GM19238 (cell line): ENCODE data around the gene GRIP1.

Source experiments
- DNase-seq: peaks from one replicate; pipeline ENCODE4 v3.0.0; 2011; ENCODE audit warnings: low spot score; ENCODE audit not compliant: insufficient read length

GRIP1 gene

GRCh38 chr12:66653796-66654195 lies 25.1 kb downstream of the GRIP1 start:
- no peak for DNase-seq

GRCh38 chr12:66648033-66648735 lies 30.7 kb downstream of the GRIP1 start:
- DNase-seq: no peak

- no peak for DNase-seq
These were observed 31.7 kb downstream of the GRIP1 start for GRCh38 chr12:66647034-66647691.

GRCh38 chr12:66644151-66644550 lies 34.7 kb downstream of the GRIP1 start:
- no peak for DNase-seq

- no peak for DNase-seq
These were observed 38.0 kb downstream of the GRIP1 start for GRCh38 chr12:66640691-66641460.

- DNase-seq: no peak
These were observed 40.2 kb downstream of the GRIP1 start for GRCh38 chr12:66638666-66639065.

GRCh38 chr12:66637699-66638301 lies 41.1 kb downstream of the GRIP1 start:
- DNase-seq: no peak

- DNase-seq: no peak
These were observed 42.1 kb downstream of the GRIP1 start for GRCh38 chr12:66636771-66637170.

GRCh38 chr12:66633676-66634075 lies 45.2 kb downstream of the GRIP1 start:
- DNase-seq: no peak

- no peak for DNase-seq
These were observed 49.6 kb downstream of the GRIP1 start for GRCh38 chr12:66629138-66629870.

GRCh38 chr12:66627988-66628317 lies 50.9 kb downstream of the GRIP1 start:
- DNase-seq: no peak

GRCh38 chr12:66627270-66627987 lies 51.4 kb downstream of the GRIP1 start:
- DNase-seq: no peak

GRCh38 chr12:66624806-66625205 lies 54.1 kb downstream of the GRIP1 start:
- no peak for DNase-seq

GRCh38 chr12:66623455-66623854 lies 55.4 kb downstream of the GRIP1 start:
- DNase-seq: no peak

GRCh38 chr12:66620688-66621087 lies 58.2 kb downstream of the GRIP1 start:
- DNase-seq: no peak

- no peak for DNase-seq
These were observed 58.9 kb downstream of the GRIP1 start for GRCh38 chr12:66620026-66620425.

GRCh38 chr12:66617991-66618390 lies 60.9 kb downstream of the GRIP1 start:
- DNase-seq: no peak

- DNase-seq: no peak
These were observed 66.6 kb downstream of the GRIP1 start for GRCh38 chr12:66612090-66612775.

- no peak for DNase-seq
These were observed 71.7 kb downstream of the GRIP1 start for GRCh38 chr12:66607147-66607546.

GRCh38 chr12:66605293-66605692 lies 73.6 kb downstream of the GRIP1 start:
- DNase-seq: no peak
